Glutamatergic neuron (in vitro differentiated cells): ENCODE results near the gene MGMT. TPM values are rescaled to one million over a fixed set of nuclear protein-coding genes. Genes with fewer than 3 reads are reported as not detected.

ENCODE experiments used
- DNase-seq: peaks from one replicate; pipeline ENCODE4 v3.0.0; 2022
- H3K27ac Mint-ChIP-seq: one replicate; pipeline ENCODE4 v1.8.0; 2020; ENCODE audit warnings: mild to moderate bottlenecking, mixed read lengths, inconsistent platforms; ENCODE audit not compliant: unreplicated experiment
- H3K27me3 Mint-ChIP-seq: one replicate; pipeline ENCODE4 v1.8.0; 2020; ENCODE audit warnings: mild to moderate bottlenecking, moderate library complexity, mixed read lengths, inconsistent platforms; ENCODE audit not compliant: unreplicated experiment
- H3K36me3 Mint-ChIP-seq: one replicate; pipeline ENCODE4 v1.8.0; 2020; ENCODE audit warnings: mild to moderate bottlenecking, mixed read lengths, inconsistent platforms; ENCODE audit not compliant: unreplicated experiment
- H3K4me1 Mint-ChIP-seq: one replicate; pipeline ENCODE4 v1.8.0; 2020; ENCODE audit warnings: mild to moderate bottlenecking, low read depth, mixed read lengths, inconsistent platforms; ENCODE audit not compliant: unreplicated experiment
- H3K4me3 Mint-ChIP-seq: one replicate; pipeline ENCODE4 v1.8.0; 2020; ENCODE audit warnings: mild to moderate bottlenecking, mixed read lengths, inconsistent platforms; ENCODE audit not compliant: unreplicated experiment
- H3K9me3 Mint-ChIP-seq: one replicate; pipeline ENCODE4 v1.8.0; 2020; ENCODE audit warnings: mild to moderate bottlenecking, moderate library complexity, mixed read lengths, inconsistent platforms; ENCODE audit not compliant: unreplicated experiment
- total RNA-seq: library from RNA; stranded (reverse); fragmentation: NEBNext Ultra II Directional; extraction: Animal tissue kit (Norgen Biotek cat#: 25700); gene quantifications from one replicate; pipeline ENCODE4 v1.2.1, GENCODE V29; 2021; ENCODE audit not compliant: unreplicated experiment
- TF ChIP-seq, protein P1 (sequence below): fragments of 200-600 bp; sonication (generic); IDR thresholded peaks from one replicate; pipeline ENCODE4 v1.5.0; 2021; ENCODE audit not compliant: partially characterized antibody, unreplicated experiment

Gene MGMT
- total RNA-seq, 1 donor from 2014 or later = 15.9 TPM

DNA sequence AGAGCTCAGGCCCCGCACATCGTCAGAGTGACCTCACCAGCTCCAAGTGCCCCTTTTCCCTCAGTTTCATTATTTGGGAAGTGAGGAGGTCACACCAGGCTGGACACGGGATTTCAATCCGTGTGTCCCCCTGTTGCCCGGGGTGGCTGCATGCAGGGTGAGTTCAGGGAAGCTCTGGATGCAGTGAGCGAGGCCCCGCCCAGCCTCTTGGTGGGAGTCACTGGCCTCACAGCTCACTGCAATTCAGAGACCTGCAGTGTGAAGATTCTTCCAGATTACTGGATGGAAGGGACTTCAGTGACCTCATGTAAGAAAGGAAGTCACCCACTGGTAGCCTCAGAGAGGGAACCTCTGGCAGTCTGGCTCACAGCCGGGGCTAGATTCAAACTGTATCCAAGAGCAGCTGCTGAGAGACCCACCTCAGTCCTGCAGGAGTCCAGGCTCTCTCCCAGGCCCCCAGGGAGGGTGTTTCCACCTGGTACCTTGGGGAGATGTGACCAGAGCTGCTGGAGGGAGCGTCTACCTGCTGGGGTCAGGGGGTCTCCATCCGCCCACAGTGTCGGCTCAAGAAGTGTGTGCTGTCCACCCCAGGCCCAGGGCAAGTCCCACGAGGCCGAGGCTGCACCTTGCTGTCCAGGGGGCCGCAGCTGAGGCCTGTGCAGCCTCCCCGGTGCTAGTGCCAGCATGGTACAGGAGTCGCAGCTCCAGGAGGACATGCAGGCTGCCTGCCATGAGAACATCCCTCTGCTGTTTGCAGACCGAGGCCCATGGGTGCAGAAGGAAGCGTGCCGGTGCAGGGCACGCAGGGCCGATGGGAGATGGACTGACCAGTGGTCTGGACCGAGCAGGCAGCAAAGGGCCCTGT lies 54.4 kb downstream of the MGMT start:
- TF ChIP-seq, protein P1, sequence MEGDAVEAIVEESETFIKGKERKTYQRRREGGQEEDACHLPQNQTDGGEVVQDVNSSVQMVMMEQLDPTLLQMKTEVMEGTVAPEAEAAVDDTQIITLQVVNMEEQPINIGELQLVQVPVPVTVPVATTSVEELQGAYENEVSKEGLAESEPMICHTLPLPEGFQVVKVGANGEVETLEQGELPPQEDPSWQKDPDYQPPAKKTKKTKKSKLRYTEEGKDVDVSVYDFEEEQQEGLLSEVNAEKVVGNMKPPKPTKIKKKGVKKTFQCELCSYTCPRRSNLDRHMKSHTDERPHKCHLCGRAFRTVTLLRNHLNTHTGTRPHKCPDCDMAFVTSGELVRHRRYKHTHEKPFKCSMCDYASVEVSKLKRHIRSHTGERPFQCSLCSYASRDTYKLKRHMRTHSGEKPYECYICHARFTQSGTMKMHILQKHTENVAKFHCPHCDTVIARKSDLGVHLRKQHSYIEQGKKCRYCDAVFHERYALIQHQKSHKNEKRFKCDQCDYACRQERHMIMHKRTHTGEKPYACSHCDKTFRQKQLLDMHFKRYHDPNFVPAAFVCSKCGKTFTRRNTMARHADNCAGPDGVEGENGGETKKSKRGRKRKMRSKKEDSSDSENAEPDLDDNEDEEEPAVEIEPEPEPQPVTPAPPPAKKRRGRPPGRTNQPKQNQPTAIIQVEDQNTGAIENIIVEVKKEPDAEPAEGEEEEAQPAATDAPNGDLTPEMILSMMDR = no peak
- Mint-ChIP-seq H3K4me1 (no peaks in the 10 kb centered on the region), H3K4me3 (no peak overlapping the region), H3K9me3 (peaks cover 3% of the 10 kb centered on the region), H3K36me3 (no peaks in the 10 kb centered on the region), H3K27ac (no peak overlapping the region), H3K27me3 (peaks cover 2% of the 10 kb centered on the region)
- DNase-seq = no peak

DNA sequence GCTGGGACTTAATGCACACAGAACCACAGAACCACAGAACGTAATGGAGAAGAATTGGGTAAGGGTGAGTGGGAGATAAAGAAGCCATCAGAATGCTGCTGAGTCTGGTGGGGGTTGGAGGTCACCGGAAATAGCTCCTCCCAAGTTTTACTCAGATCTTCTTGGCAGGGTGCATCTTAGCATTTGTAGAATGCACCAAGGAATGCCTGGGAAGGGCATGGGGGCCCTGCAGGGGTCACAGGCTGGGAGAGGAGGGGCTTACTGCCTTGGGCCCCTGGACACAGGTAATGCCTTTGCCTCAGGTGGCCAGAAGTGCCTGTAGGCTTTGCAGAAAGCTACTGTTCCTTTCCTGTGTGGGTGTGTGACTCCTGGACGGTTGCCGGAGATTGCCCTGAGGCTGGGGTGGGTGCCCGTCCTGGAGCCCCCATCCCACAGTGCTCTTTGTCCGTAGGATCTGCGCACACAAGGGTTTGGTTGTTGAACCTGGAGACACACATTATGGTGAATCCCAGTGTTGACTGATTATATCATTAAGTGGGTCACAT lies 55.1 kb downstream of the MGMT start:
- Mint-ChIP-seq H3K4me1 (no peaks in the 10 kb centered on the region), H3K4me3 (no peak overlapping the region), H3K9me3 (peaks cover 3% of the 10 kb centered on the region), H3K27ac (no peak overlapping the region), H3K36me3 (no peaks in the 10 kb centered on the region), H3K27me3 (peaks cover 2% of the 10 kb centered on the region)
- no peak for DNase-seq
- TF ChIP-seq, protein P1 = no peak

DNA sequence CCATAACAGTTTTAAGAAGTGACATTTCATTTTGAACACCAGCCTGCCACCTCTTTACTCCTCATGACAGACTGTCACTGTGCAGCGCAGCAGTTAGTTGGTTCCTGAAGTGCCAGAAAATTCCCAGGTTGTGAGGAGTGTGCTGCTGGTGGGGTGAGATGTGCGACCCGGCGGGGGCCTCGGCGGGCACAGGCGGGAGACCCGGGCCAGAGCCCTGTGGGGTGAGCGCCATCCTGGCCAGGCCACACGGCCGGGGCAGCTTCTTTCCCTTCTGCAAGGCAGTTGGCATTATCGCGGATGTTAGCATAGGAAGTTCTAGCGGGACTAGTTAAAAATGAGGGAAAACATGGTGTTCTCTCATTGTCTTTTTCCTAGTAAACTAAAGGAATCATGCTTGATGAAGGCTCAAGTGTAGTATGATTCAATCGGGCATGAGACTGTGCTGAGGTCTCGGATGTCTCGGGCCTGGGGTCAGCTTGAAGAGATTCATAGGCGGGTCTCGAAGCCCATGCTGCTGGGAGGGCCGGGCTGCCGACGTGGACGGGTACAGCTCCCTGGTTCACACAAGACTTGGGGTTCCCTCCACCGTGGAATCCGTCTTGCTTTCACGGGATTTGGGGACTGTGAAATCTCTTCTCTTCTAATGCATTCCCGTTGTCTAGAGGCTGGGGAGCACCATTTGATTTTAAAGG lies 56.1 kb downstream of the MGMT start:
- Mint-ChIP-seq H3K4me3 (no peak overlapping the region), H3K9me3 (peaks cover 7% of the 10 kb centered on the region), H3K27ac (no peak overlapping the region), H3K27me3 (peaks cover 3% of the 10 kb centered on the region), H3K4me1 (no peaks in the 10 kb centered on the region), H3K36me3 (peaks cover 6% of the 10 kb centered on the region)
- TF ChIP-seq, protein P1 = no peak
- DNase-seq = no peak

DNA sequence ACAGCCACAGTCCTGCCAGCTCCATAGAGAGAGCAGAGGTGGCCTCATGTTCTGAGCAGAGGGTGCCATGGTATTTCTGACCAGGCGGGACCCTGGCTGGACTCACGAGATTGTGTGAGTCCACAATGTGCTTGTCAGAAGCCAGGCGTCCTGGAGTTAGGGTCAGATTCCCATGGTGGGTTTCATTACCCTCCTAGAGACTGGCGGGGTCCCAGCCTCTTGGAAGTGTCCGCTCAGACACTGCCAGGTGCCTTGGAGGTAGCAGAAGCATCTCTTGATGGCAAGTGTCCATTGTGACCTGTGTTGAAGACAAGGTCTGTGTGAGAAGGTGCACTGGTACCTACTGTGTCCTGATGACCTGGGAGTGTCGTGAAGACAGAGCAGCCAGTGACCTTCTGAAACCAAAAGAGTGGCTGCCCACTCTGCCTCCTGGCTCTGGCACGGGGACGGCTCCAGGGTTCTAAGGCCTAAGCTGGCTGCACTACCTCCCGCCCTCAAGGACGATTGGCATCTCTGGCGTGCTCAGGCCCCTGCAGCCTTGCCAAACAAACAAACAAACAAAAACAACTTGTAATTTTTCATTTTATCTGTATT lies 56.8 kb downstream of the MGMT start:
- Mint-ChIP-seq H3K27me3 (peaks cover 4% of the 10 kb centered on the region), H3K36me3 (peaks cover 9% of the 10 kb centered on the region), H3K27ac (no peak overlapping the region), H3K4me3 (no peak overlapping the region), H3K4me1 (no peaks in the 10 kb centered on the region), H3K9me3 (peaks cover 7% of the 10 kb centered on the region)
- TF ChIP-seq, protein P1 = no peak
- DNase-seq = no peak
